DND-41 (cell line): ENCODE results near the gene NISCH.

Experiments used
- ATAC-seq: fragments of 200-7000 bp; cut with Tn5 transposase; 3 replicates; pipeline ENCODE4 v1.9.1; 2021; ENCODE audit warnings: low read depth; ENCODE audit not compliant: insufficient read depth
- DNase-seq: peaks from one replicate; pipeline ENCODE4 v3.0.0-alpha.2; 2020
- H2AFZ ChIP-seq: 2 replicates; pipeline ENCODE4 v1.6.0; 2012; ENCODE audit warnings: low read depth, low read length
- H3K27ac ChIP-seq: 2 replicates; pipeline ENCODE4 v1.5.1; 2012; ENCODE audit warnings: low read length, inconsistent platforms
- H3K27me3 ChIP-seq: fragments of 200-600 bp; sonication (generic); 2 replicates; pipeline ENCODE4 v1.6.0; 2012; ENCODE audit warnings: low read length, mild to moderate bottlenecking, inconsistent platforms; ENCODE audit not compliant: insufficient read depth, poor library complexity
- H3K36me3 ChIP-seq: 2 replicates; pipeline ENCODE4 v1.5.1; 2012; ENCODE audit warnings: low read length, inconsistent platforms; ENCODE audit not compliant: insufficient read depth
- H3K4me1 ChIP-seq: 2 replicates; pipeline ENCODE4 v1.5.1; 2012; ENCODE audit warnings: mild to moderate bottlenecking, low read length; ENCODE audit not compliant: insufficient read depth
- H3K4me2 ChIP-seq: 2 replicates; pipeline ENCODE4 v1.6.0; 2012; ENCODE audit warnings: mild to moderate bottlenecking, moderate library complexity, low read length, inconsistent platforms; ENCODE audit not compliant: insufficient read depth
- H3K4me3 ChIP-seq, 2 experiments: fragments of 200-600 bp in 1 of 2; shearing (Covaris generic) in 1 of 2; 2 replicates each; pipeline ENCODE4 v1.5.1; 2012 to 2016; ENCODE audit warnings: inconsistent platforms in 2 of 2, low read length in 2 of 2, mild to moderate bottlenecking in 2 of 2, low read depth in 1 of 2, moderate library complexity in 1 of 2
- H3K79me2 ChIP-seq: 2 replicates; pipeline ENCODE4 v1.6.0; 2012; ENCODE audit warnings: low read length, inconsistent platforms; ENCODE audit not compliant: insufficient read depth
- H3K9ac ChIP-seq: 2 replicates; pipeline ENCODE4 v1.6.0; 2012; ENCODE audit warnings: low read depth, mild to moderate bottlenecking, inconsistent platforms, low read length, moderate library complexity
- H3K9me3 ChIP-seq: 2 replicates; pipeline ENCODE4 v1.5.1; 2012; ENCODE audit warnings: low read length, moderate library complexity, mild to moderate bottlenecking, inconsistent platforms; ENCODE audit not compliant: insufficient read depth, severe bottlenecking
- H4K20me1 ChIP-seq: 2 replicates; pipeline ENCODE4 v1.6.0; 2012; ENCODE audit warnings: low read length; ENCODE audit not compliant: insufficient read depth
- EZH2 ChIP-seq: IDR thresholded peaks from 3 replicates; pipeline ENCODE4 v1.6.1; 2012; ENCODE audit warnings: borderline replicate concordance, low read depth, mild to moderate bottlenecking, moderate library complexity, low read length, inconsistent platforms; ENCODE audit not compliant: severe bottlenecking
- TF ChIP-seq, protein P1 (sequence below): IDR thresholded peaks from 2 replicates; pipeline ENCODE4 v1.5.1; 2012; ENCODE audit warnings: borderline replicate concordance, low read length, moderate library complexity, mild to moderate bottlenecking; ENCODE audit not compliant: poor library complexity, severe bottlenecking; ENCODE audit errors: extremely low read depth

NISCH gene

DNA sequence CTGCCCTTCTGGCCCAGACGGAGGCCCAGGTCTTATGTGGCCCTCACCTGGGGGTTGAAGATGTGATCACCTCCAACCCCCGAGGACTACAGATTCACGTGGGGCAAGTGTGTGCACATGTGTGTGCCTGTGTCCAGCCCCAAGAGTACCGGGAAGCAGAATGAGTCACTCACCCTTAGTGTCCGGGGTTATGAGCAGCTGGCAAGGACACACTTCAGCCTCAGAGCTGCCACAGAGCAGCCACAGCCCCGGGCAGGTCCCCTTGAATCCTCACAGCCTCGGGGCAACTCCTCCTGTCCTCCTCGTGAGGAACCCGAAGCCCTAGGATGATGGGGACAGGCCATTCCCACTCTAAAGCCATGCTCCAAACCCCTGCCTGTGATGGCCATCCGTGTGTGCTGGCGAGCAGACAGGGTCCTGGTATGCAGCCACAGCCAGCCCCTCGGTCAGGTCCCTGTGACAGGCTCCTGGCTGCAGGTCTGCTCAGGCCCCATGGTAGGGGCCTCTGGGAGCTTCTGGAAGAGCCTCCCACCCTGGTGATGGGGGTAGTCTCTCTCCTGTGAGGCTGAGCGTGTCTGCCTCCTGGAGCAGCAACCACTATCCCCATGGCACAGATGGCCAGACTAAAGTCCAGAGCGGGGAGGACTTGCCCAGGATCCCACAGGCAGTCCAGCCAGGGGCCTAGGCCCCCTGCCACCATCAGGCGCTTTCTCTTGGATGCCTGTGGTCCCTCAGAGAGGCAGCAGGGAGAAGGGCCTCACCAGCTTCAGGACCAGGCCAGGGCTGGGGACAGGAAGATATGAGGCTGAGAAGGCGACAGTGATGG is 40.6 kb downstream of the NISCH start:
- H3K4me2 ChIP-seq: no peak overlapping the region
- no peaks in the 10 kb centered on the region for H3K9me3 ChIP-seq
- TF ChIP-seq EZH2: no peak
- TF ChIP-seq, protein P1, sequence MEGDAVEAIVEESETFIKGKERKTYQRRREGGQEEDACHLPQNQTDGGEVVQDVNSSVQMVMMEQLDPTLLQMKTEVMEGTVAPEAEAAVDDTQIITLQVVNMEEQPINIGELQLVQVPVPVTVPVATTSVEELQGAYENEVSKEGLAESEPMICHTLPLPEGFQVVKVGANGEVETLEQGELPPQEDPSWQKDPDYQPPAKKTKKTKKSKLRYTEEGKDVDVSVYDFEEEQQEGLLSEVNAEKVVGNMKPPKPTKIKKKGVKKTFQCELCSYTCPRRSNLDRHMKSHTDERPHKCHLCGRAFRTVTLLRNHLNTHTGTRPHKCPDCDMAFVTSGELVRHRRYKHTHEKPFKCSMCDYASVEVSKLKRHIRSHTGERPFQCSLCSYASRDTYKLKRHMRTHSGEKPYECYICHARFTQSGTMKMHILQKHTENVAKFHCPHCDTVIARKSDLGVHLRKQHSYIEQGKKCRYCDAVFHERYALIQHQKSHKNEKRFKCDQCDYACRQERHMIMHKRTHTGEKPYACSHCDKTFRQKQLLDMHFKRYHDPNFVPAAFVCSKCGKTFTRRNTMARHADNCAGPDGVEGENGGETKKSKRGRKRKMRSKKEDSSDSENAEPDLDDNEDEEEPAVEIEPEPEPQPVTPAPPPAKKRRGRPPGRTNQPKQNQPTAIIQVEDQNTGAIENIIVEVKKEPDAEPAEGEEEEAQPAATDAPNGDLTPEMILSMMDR: no peak
- DNase-seq: no peak
- H3K4me1 ChIP-seq: no peaks in the 10 kb centered on the region
- H3K79me2 ChIP-seq: no peaks in the 10 kb centered on the region
- H4K20me1 ChIP-seq: peaks cover 9% of the 10 kb centered on the region
- peaks cover 26% of the 10 kb centered on the region for H3K36me3 ChIP-seq
- H2AFZ ChIP-seq: no peak overlapping the region
- H3K27me3 ChIP-seq: no peaks in the 10 kb centered on the region
- ATAC-seq: no peak
- no peak overlapping the region for H3K27ac ChIP-seq
- H3K4me3 ChIP-seq: no peak overlapping the region
- no peak overlapping the region for H3K9ac ChIP-seq

DNA sequence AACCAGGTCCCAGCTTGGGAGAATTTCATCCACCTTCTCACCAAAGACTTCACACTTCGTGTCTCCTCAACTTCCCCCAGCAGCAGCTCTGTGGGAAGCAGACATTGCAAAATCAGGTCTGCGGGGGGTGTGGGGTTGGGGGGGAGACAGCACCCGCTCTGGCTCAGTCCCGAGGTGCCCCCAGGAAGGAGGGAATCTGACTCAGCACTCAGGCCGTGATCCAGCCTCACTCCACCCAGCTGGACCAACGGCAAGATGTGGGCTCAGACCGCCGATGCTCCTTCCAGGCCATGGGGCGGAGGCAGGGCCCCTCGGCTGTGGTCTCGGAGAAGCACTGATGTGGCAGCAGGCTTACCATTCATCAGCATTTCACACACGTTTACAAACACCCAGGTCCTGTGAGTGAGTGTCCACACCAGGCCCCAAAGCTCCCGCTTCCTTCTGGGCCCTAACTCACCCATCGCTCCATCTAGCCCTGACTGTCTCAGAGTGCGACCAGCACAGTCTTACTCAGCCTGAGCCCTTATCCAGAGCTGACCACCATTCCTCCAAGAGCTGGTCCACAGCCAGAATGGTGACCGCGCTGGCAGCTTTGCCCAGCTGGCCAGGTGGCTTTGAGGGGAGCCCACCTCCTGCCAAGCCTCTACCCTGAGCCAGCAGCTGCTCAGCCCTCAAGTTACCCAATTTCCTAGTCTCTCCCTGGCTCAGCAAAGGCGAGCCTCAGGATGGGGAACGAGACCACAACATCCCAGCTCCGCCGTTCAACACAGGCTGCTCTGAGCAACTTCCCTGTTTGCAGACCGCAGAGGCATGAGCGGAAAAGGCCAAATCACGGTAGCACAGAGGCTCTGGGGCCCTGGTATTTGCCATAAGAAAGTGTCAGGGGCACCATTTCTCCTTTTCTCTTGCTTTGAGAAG is 43.0 kb downstream of the NISCH start:
- no peak overlapping the region for H3K27ac ChIP-seq
- no peak overlapping the region for H3K4me2 ChIP-seq

DNA sequence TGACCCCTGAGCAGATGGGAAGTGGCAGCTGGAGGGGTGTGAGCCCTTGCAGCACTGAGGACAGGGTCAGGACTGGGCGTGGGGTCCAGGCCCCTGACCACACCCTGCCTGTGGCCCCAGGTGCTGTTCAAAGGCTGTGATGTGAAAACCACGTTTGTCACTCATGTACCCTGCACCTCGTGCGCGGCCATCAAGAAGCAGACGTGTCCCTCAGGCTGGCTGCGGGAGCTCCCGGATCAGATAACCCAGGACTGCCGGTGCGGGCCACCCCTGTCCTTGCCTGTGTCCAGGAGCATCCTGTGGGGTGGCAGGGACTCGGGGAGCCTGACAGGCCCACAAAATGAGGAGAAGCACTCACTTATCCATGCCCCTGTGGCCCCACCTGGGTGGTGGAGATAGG is 45.6 kb downstream of the NISCH start:
- no peaks in the 10 kb centered on the region for H3K4me1 ChIP-seq
- H3K27me3 ChIP-seq: no peaks in the 10 kb centered on the region
- H3K79me2 ChIP-seq: no peaks in the 10 kb centered on the region
- no peak overlapping the region for H3K9ac ChIP-seq
- ATAC-seq: no peak
- H3K4me3 ChIP-seq: no peak overlapping the region
- H2AFZ ChIP-seq: no peak overlapping the region
- H4K20me1 ChIP-seq: no peaks in the 10 kb centered on the region
- no peak for TF ChIP-seq EZH2
- TF ChIP-seq, protein P1: no peak
- no peaks in the 10 kb centered on the region for H3K9me3 ChIP-seq
- H3K36me3 ChIP-seq: no peaks in the 10 kb centered on the region
- H3K4me2 ChIP-seq: no peak overlapping the region
- H3K27ac ChIP-seq: no peak overlapping the region
- DNase-seq: no peak

More for the DNA sequence above, 43.0 kb downstream of the NISCH start:
- peaks cover 5% of the 10 kb centered on the region for H4K20me1 ChIP-seq
- no peaks in the 10 kb centered on the region for H3K79me2 ChIP-seq
- H3K4me3 ChIP-seq: no peak overlapping the region
- peaks cover 2% of the 10 kb centered on the region; the same call in 1 of the 2 replicates for H3K36me3 ChIP-seq
- H3K27me3 ChIP-seq: no peaks in the 10 kb centered on the region
- ATAC-seq (no peak), DNase-seq (no peak)
- no peak for TF ChIP-seq EZH2
- TF ChIP-seq, protein P1: no peak
- H3K9ac ChIP-seq: no peak overlapping the region
- no peak overlapping the region for H2AFZ ChIP-seq
- no peaks in the 10 kb centered on the region for H3K9me3 ChIP-seq
- no peaks in the 10 kb centered on the region for H3K4me1 ChIP-seq
